Fibroblast of upper back skin (primary cell): ENCODE results near the gene ANKRD35.

Experiments
- DNase-seq: peaks from one replicate; pipeline ENCODE4 v3.0.0-alpha.2; 2013

Gene ANKRD35

DNA sequence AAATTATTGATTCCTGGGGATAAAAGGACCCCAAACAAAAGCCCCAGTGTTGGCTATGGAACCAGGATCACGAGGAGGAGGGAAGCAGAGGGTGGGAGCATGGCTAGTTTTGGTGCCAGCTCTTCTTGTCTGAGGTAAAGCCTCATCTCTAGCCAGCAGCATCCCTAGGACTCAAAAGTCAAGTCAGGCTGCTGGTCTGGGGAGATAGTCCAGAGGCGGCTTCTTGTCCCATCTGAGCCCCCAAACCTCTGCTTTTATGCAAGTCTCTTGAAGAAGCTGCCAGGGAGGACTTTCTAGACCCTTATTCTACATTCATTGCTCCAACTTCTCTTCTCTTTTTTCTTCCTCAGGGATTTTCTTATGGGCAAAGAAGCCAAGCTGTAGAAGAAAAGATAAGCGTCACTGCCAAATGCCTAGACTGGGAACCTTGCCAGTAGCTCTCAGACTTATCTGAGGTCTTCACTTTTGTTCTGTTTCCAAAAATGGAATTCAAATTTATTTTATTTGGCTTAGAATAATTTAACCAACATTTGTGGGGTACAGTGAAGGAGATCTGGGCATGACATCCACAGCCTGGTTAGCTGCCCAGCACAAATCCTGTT lies 6.9 kb upstream of the ANKRD35 start:
- DNase-seq: peak; percentile 51

DNA sequence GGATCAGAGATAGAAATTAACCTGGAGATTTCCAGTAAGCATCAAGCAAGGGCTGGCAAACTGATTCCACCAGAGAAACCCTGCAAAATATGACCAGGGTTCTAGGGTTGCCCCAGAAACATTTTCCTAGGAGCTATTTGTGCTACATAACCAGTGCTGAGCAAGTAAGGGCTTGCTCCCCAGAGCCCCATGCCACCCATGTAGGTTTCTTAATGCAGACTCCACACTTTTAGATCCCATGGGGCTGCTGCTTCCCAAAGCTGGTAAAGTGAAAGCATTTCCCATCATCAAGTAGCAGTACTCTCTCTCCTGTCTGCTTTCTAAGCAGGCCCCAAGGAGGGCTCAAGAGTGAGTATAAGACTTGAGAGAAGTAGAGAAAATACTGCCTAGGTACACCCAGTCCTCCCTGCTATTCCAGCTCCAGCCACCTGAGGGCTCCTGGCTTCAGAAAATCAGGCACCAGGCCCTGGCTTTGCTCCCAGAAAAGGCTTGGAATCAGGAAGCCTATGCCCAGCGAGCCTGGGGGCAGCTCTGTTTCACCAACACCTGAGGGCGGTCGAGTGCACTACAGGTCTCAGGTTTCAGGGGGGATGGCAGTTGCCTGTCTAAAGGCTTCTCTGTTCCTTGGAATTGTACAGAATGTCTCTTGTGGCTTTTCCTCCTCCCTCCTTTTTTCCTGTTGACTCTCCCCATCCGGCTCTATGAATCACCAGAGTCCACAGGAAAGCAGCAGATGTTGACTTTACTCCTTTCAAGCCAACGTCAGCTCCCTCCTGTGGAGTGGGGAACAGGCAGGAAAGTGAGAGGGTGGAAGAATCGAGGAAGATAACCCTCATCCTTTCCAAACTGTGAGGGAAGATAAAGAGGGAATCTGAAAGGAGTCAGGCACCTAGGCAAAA lies 6.2 kb upstream of the ANKRD35 start:
- DNase-seq: peak; percentile 100

DNA sequence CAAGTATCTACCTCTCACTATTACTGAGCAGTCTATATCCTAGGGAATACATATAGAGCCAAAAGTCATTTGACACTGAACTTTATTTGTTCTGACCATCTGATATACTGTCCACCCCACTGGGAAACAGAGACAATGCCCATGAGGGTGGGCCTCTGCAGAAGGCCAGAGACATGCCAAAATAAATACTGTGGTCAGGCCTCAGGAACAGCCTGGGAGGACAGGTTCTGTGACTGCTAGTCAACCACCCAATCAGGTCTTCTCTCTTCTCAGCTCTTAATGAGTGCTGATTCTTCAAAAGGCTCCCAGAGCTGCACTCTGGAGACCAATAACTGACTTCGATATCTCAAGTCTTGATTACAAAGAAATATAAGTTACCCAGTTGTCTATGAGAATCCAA lies 5.5 kb upstream of the ANKRD35 start:
- DNase-seq: peak; percentile 31

DNA sequence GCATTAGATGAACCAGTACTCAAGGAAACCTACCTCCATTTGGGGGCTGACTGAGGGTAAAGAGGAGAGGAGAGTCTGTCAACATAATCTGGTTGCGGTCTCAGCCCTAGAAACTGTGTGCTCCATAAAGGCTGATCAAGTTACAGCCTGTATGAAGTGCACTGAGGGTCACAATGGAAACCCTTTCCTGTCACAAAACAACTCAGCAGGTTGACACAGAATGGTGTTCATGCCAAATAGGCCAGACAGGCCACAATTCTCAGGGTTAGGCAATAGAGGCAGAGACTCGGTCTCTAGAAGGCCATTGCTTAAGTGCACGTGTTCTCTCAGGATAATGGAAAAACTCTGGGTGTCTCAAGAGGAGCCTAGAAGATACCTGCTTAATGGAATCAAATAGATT lies 4.1 kb upstream of the ANKRD35 start:
- DNase-seq: no peak

DNA sequence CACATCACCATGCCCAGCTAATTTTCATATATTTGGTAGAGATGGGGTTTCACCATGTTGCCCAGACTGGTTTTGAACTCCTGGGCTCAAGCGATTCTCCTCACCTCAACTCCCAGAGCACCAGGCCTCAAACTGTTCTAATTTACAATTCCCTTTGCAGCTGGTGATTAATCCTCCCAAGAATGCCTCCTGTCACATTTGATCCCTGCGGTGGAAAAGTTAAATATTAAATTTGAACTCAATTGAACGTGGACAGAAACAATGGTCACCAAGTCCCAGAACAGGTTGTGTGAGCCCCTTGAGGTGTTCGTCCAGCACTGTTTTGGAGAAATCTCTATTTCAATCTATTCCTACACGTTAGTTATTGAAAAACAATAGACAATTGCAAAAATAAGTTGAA lies 2.0 kb upstream of the ANKRD35 start:
- no peak for DNase-seq

DNA sequence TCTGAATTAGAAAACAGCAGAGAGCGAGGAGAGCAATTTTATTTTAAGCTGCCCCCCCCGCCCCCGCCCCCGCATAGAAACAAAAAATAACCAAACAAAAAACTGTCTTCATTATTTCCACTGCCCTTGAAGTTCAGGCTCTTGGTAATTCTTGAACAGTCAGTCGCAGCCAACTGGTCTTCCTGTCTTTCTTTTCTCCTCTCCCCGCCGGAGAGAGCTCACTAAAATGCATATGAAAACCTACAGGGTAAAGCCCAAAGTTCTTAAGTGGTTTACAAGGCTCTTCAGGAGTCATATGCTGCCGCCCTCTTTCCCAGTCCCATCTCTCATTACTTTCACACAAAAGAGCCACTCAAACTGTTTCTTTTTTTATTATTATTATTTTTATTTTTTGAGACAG lies 1.1 kb upstream of the ANKRD35 start:
- no peak for DNase-seq

DNA sequence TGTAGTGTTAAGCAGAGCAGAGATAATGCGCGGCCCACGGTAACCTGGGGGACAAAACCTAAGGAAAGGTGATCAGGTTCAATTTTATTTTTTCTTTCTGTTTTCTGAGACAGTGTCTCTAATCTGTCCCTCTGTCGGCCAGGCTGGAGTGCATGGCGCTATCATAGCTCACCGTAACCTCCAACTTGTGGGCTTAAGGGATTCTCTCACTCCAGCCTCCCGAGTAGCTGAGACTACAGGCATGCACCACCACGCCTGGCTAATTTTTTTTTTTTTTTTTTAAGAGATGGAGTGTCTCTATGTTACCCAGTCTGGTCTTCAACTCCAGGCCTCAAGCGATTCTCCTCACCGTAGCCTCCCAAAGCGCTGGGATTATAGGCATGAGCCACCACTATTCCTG lies 724 bp upstream of the ANKRD35 start:
- DNase-seq: no peak

DNA sequence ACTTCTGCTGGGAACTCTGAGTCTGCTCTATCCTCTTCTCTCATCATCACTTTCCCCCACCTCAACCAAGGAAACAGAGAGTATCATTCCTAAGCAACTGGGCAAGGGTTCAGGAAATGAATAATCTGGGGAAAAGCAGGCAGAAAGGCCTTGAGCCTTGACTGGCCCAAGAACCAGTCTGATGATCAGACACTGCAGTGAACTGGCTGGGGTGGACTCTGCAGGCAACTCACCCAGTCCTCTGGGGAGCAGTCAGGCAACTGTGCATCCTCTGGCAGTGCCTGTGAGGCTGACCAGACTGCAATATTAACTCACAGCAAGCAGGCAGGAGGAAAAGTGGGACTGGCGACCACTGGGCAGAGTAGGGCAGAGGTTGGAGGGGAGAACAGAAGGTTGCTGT lies 991 bp downstream of the ANKRD35 start:
- DNase-seq: peak; percentile 65

DNA sequence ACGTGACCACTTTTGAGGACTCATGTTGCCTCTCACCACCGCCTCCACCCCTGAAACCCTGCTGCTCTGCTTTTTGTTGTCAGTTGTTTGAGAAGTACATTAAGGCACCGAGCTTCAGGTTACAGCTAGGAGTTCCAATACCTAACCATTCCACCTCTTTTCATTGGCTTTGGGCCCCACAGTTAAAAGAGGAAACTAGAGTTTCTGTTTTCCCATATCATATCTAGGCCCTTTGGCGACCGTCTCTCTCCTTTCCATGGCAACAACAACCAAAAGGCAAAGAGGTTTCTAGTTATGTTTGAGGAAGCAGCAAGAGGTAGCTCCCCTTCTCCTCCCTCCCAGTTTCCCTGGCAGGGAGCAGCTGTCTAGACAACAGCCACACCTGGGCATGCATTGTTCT lies 5.9 kb downstream of the ANKRD35 start:
- DNase-seq: no peak

DNA sequence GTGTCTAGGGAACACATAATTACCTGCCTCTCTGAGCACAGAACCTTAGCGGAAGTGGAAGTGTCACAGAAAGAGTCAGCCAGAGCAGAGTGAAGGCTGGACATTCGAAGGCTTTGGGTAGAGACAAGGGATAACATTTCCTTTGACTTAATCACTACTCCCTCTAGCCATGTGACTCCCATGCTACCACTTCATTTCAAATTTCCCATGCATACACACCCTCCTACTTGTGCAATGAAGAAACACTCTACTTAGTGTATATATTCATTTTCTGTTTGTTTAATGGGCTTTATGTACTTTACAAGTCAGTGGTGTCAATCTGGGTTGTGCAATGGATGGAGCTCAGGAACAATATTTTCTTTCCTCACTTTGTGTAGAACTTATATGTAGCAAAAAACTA lies 6.9 kb downstream of the ANKRD35 start:
- no peak for DNase-seq

DNA sequence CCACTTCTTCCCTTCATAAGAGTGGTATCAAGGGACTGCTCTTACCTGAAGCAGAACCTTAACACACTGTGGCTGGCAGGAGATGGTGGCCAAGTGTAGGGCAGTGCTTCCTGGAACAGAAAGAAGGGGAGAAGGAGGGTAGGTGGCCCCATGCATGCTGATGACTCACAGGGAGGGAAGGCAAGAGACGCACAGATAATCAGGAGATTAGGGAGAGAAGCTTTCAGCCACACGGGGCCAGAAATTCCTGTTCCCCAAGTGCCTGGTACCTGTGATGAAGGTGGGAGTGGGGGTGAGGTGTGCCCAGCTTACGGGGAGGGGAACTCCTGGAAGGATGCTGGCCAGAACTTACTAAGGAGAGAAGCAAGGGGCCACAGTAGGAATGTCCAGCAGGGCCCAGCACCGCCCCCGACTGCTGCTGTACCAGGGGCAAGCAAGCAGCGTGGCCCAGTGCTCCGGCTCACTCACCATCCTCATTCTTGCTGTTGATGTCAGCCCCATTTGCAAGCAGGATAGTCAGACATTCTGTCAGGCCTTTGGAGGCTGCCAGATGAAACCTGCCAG lies 7.7 kb downstream of the ANKRD35 start:
- no peak for DNase-seq

DNA sequence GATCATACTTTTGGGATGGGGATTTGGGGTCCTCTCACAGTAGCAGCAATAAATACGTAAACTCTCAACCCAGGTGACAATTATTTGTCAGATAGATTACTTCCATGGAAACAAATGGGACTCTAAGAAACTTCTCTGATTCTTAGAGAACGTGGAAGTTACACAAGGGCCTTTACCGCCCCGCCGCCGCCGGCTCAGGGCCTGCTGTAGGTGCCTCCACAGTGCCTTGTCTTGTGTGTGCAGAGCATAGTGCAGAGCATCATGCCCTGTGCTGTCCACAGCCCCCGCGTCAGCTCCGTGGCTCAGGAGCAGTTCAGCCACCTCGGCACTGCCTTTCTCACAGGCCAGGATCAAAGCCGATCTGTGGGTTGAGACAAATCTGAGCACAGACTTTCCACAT lies 11.0 kb downstream of the ANKRD35 start:
- DNase-seq: no peak

DNA sequence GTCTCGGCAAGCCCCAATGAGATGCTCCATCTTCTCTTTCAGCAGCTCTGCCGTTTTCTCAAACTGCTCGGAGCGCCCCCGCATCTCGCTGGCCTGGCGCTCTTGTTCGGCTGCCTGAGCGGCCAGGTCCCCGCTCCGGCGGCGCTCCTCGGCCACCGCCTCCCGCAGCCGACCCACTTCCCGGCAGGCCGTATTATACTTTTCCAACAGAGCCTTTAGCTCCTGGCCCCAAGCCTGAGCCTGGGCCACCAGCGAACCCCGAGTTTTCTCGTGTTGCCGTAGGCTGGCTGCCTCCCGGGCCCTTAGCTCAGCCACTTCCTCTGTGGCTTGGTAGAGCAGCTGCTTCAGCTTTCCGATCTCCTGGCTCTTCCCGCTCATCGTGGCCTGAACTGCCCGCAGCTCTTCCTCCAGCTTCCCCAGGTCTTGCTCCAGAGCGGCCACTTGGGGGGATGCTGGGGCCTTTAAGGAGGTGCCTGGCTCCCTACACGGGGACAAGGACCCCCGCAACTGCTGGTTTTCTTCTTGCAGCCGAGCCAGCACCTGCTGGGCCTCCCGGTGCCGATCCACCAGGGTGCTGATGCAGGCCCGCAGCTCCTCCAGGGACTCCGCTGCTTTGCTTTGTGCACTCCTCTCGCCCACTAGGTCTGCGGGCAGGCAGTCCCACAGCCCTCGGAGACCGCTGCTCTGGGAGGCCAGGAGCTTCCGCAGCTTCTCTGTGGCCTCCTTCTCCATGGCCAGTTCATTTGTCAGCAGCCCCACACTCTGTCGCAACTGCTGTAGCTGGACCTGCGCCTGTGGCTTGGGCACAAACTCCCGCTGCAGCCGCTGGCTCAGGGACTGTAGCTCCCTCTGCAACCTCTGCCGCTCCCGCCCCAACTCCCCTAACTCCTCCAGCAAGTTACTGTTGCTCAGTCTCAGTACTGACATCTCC lies 13.4 kb downstream of the ANKRD35 start:
- peak; percentile 28 for DNase-seq

DNA sequence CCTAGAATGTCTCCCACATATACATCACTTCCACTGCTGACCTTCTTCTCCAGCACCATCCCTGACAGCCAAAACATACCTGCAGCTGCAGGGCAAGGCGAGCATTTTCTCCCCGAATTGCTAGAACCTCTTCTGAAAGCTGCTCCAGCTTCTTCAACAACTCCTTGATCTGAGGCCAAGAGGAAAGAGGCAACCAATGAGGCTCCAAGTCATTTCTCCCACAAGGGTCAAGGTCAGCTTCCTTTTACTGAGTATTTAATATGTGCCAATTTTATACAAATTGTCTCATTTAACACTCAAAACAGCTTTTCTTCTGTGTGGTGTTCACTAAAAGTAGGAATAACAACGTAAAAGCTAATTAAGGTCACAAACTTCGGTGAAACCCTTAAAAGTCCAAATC lies 17.4 kb downstream of the ANKRD35 start:
- no peak for DNase-seq

DNA sequence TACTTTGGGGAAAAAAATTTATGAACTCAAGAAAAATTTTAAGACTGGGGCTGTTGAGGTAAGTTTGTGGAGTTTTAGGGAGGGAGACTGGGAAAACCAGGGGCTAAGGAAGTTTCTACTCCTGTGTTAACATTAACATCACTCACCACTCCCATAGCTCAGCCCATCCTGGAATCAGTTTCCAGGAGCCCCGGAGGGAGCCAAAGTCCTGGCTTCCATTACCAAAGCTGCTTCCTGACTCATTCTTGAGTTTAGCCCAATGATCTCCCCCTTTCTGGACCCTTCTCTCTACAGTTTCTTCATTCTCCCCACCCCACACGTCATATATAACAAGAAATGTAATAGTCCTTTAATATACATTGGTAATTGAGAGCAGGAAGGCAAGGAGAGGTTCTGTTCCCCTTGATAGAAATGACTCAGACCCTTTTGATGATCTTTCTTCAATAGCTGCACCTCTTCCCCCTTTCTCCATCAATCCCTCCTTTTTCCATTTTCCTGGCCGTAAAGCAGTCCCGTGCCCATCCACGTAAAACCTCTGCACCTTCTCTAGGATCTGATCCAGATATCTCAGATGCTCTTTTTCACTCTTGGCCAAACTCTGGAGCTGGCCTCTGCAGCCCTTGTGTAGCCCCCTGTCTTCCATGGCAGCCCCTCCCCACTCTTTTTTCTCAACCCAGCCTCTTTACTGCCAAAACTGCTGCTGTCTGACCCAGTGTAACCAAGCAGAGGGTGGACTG lies 22.2 kb downstream of the ANKRD35 start:
- peak; percentile 23 for DNase-seq

DNA sequence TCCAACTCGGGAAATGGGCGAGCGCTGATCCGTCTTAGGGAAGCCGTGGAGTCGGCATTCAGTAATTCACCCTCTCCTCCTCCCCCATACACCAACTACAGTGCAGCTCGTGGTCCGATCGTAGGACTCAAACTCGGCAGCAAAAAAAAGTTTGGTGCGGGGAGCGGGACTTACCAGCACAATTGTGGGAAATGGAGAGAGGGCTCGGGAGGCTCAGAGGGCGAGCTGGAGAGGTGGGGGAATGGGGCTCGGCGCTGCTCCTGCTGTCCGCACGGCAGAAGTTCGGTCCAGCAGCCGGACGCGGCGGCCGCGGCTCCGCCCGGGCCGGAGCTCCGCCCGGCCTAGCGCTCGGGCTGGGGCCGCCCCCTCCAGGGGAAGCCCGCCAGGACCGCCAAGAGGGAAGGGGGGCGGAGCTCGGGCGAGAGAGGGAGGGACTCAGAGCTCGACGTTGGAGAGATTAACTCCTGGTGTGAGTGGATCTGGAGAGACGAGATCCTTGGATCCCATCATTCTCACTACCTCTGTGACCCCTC lies 26.1 kb downstream of the ANKRD35 start:
- peak; percentile 88 for DNase-seq

DNA sequence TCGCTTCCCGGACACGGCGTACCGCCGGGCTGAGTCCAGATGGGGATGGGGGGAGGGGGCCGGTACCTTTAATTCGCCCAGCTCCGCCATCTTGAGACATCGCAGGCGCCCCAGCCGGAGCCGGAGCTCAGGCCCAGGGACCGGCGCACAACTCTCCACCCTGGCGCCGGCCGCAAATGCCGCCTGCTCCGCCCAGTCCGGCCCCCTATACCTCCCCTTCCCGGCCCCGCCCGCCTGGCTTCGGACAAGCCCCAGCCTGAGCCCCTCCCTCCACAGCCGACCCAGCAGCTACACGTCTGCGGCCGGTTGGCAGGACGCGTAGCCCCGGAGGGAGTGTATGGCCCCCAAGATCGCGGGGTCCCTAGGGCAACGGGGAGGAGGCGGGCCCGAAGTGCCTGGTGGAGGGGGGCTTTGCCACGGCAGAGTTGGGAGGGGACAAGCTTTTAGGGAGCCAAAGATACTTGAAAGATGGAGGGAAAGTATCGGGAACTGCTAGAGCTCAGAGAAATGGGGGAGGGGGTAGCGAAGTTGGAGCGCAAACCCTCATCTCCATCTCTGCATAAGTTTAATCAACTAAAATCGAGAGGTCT lies 26.7 kb downstream of the ANKRD35 start, which contains the start of gene PIAS3:
PIAS3 (minus strand) TSS at position 181 of the 590 bp plus-strand sequence; CDS start at position 90, 91 bp downstream.
- peak; percentile 95 for DNase-seq

DNA sequence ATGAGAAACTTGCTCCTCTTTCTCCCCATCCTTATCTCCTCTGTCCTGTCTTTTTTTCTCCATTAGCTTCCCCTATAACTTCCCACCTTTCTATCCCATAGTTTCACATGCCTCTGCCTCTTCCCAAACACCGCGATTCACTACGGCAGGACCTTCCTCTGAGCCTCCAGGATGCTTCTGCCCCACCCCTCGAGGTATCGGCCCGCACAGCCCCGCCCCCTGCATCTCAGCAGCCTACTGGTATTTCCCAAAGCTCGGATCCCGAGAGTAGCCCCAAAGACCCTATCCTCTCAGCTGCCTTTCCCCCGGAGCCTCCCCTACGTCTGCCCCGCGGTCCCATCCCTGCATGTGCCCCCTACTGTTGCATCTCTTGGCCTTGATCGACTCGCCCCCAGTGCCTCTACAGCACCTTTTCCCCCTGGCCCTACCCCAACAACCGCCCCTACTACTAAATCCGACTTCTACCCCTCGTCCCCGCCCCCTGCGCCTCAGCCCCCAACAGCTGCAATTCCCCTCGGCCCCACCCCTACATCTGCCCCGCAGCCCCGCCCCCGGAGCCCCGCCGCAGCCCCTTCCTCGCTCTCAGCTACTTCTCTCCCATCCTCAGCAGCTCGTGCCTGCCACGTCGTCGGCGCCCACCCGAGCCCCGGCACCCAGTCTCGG lies 27.3 kb downstream of the ANKRD35 start:
- DNase-seq: no peak

DNA sequence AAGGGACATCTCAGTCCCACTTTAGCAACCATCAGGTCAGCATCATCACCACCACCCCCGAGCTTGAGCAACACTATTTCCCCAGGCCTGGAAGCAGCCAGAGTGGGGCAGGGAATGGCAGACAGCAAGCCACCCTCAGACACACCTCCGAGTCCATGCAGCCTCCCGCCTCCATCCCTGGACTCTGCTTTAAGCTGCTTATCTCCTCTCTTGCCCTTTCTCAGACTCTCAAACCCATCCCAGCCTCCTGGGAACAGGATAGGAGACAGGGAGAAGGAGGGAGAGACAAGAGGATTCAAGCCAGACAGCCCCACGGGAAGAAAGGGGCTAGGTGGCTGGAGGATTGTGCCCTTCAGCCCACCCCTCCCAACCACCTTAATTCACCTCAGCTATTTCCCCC lies 28.5 kb downstream of the ANKRD35 start:
- DNase-seq: no peak

DNA sequence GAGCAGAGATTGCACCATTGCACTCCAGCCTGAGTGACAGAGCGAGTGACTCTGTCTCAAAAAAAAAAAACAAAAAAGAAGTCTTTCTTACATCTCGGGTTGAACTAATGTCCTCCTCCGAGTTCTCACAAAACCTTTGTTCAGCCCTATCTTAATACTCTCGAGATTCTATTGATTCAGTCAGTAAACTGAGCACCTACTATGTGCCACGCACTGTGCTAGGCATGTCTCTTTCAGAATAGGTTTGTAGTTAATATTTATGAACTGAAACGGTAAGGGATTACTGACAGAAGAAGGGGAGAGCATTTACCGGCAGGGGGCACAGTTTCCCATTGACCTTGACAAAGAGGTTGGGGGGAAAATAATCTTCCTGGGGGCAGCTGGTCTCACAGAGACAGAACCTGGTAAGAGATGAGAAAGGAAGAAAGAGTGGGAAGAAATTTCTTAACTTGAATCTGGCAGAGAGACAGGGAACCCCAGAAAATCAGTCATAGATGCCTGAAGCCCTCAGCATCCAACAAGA lies 30.2 kb downstream of the ANKRD35 start:
- no peak for DNase-seq
